H1 (cell line): Measurements from ENCODE around the gene LTBR. TPM values are rescaled to one million over a fixed set of nuclear protein-coding genes. Genes with fewer than 3 reads are reported as not detected.

Experiments
- PHF8 ChIP-seq: fragments of 200-600 bp; sonication (generic); conservative IDR thresholded peaks from 2 replicates; pipeline ENCODE4 v1.7.1; 2012; ENCODE audit warnings: low read depth, mild to moderate bottlenecking, inconsistent platforms, low read length, moderate library complexity
- TAF1 ChIP-seq: IDR thresholded peaks from 2 replicates; pipeline ENCODE4 v1.6.1; 2011; ENCODE audit warnings: mild to moderate bottlenecking, low read depth, low read length
- polyA plus RNA-seq, 7 experiments: library from polyadenylated mRNA; depleted of rRNA in 3 of 7; stranded (reverse) in 5 of 7; unstranded in 2 of 7; fragments of >200 nt in 5 of 7; fragments of 200-250 nt in 2 of 7; gene quantifications; 1 replicate in 5 of 7; 2 replicates in 1 of 7; 4 replicates in 1 of 7; pipeline versions ENCODE4 v1.2.1 to v1.2.3, GENCODE V29; 2011 to 2013; ENCODE audit warnings: missing spikeins in 2 of 7, mixed read lengths in 2 of 7
- total RNA-seq: library from RNA; stranded (reverse); fragmentation: NEBNext Ultra II Directional; extraction: Animal tissue kit (Norgen Biotek cat#: 25700); gene quantifications from 2 replicates; pipeline ENCODE4 v1.2.1, GENCODE V29; 2021

Gene LTBR
- total and polyA plus RNA-seq, 2 of the 8 experiments (the other 6 are each of a cell fraction or from before 2014, with no cell fraction given) = 5.1 to 6.3 TPM

DNA sequence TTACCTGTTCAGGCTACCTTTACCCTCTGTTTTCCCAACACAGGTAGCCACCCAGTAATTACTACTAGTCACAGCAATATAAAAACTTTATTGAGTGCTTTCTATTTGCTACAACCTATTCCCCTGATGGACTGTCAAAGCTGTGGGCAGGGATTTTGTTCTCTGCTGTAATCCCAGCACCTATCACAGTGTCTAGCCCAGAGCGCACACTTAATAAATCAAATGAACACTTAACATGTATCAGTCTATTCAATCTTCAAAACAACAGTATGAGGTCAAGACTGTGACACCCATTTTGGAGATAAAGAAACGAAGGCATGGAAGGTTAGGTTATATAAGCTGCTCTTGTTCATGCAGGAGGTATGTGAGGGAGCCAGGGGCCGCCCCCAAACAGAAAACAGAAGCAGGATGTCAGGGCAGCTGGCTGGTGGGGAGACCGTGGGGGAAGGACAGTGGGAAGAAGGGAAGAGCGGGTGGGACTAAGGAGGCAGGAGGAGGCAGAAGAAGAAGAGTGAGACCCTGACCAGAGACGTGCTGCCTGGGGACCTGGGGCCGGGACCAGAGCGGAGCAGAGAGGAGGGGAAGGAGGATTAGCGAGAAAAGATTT is 43.8 kb upstream of the LTBR start (continued):
- no peak for TF ChIP-seq TAF1
- no peak for TF ChIP-seq PHF8
